Globus pallidus (tissue), 1 donor: ENCODE data around the gene TEX55.
"Not testable (repeated sequence)": the region's sequence is repeated elsewhere in the genome, so short reads cannot be mapped to it uniquely, and the experiment has no call there.

ENCODE experiments used
- DNase-seq: peaks from one replicate; pipeline ENCODE4 v3.0.0-alpha.2; 2015; ENCODE audit warnings: low spot score

Gene TEX55

DNA sequence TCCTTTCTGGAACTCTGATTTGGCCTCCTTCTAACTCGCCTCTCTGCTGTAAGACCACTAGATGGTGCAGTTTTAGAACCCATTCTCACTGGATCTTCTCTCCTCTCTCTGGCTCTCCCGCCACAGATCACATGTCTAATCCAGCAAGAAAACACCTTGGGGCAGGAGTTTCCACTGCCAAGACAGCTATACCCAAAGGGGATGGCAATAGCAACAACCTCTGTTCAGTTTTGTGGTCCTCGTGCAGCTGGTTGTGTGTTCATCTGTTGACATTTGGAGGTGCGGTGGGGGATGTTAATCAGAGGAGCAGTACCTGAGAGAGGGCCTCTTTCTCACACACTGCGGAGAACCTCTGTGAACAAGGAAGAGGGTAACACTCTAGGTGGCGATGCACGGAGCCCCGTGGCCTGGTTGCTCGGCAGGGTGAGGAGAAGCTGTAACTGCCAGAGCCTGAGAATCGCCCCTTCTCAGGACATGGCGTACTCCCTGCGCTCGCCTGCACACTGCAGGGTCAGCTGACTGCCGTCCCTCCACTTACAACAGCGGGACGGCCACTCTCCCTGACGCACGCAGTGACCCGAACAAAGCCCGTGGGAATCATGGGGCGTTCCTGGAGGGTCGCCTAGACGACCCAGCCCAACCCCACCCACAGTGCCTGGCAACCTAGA, at the start of gene TEX55:
TEX55 (plus strand) TSS at position 666 of the 668 bp plus-strand sequence. CDS start 25 bp downstream, outside the sequence.
- peak; percentile 42 for DNase-seq

DNA sequence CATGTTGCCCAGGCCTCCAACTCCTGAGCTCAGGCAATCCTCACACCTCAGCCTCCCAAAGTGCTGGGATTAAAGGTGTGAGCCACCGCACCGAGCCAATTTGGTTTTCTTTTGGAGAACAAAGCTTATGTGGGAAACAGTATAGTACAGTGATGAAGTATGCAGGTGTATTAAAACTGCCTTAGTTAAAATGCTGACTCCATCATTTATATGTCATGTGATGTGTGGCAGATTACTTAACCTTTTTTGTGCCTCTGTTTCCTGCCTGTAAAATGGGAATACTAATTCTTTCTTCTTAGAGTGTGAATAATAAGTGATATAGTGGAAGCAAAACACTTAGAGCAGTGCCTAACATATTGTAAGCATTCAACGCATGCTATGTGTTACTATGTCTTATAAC, 48.0 kb upstream of the TEX55 start:
- DNase-seq, result no peak

DNA sequence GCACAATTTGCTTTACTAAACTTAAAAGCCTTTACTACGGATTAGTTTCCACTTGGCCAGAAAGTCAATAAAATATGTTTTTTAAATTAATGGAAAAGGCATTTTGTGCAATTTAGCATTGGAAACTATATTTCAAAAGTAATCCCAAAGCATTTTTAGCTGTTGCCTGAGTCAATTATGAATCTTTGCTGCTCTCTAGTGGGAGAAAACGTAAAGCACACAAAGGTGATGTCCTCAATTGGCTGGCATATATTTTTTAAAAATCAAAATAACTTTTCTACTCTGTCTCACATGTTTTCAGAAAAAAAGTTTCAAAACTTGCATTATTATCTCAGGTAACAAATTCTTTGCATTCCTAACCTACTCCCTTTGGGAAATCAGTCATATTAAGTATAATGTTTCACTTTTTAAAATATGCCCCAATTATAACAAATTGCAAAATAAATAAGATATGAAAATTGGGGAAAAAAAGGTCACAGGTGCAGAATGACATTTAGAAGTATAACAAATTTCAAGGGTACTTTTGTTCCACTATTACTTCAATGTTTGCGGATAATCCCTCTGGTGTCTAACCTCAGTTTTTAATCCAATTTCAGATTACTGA, 47.2 kb upstream of the TEX55 start:
- peak; percentile 35 for DNase-seq

DNA sequence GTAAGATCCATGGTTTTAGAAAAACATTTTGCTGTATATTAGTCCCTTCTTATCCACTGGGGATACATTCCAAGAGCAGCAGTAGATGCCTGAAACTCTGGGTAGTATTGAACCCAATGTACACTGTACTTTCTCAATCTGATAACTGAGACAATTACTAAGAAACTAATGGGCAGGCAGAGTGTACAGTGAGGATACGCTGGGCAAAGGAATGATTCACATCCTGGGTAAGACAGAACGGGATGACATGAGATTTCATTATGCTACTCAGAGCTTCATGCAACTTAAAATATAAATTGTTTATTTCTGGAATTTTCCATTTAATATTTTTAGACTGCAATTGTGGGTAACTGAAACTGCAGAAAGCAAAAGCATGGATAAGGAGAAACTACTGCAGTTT, 46.2 kb upstream of the TEX55 start:
- DNase-seq, result no peak

DNA sequence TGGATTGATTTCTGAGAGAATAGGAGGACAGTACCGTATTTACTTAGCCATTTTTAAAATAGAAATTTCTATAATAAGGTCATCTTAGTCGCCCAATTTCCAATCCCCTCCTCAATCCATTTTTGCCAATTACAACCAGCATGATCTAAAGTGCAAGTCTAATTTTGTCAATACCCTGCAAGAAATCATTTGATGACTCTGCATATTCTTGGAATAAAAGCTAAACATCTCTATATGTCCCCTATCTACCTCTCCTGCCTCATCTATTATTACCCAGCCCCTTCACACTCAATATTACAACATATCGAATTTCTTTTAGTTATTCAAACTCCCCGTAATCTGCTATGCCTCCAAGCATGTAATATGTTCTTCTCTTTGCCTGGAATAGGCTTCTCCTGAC, 41.9 kb upstream of the TEX55 start:
- no peak for DNase-seq

DNA sequence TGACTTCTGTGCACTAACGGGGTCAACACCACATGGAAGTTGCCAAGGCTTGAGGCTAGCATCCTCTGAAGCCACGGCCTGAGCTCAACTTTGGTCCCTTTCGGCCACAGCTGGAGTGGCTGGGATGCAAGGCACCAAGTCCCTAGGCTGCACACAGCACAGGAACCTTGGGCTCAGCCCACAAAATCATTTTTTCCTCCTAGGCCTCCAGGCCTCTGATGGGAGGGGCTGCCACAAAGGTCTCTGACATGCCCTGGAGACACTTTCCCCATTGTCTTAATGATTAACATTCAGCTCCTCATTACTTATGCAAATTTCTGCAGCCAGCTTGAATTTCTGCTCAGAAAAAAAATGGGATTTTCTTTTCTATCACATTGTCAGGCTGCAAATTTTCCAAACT, 27.6 kb upstream of the TEX55 start:
- not testable (repeated sequence) for DNase-seq

DNA sequence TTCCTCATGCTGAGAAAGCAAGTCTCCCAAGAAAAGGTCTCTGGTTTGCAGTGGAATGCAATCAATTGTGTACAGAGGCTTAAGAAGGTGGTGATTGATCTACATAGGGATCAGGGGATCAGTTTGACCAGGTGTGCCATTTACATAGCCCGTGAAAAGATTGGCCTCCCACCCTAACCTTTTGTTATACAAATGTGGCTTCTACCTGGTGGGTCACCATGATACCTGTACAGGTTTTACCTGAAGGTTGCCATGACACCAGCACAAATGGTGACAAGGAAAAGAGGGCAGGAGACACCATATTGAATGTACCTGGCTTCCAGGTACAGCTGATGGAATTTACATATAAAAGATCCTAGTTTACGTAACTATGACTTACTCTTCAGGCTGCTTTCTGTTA, 25.5 kb upstream of the TEX55 start:
- DNase-seq, result no peak

DNA sequence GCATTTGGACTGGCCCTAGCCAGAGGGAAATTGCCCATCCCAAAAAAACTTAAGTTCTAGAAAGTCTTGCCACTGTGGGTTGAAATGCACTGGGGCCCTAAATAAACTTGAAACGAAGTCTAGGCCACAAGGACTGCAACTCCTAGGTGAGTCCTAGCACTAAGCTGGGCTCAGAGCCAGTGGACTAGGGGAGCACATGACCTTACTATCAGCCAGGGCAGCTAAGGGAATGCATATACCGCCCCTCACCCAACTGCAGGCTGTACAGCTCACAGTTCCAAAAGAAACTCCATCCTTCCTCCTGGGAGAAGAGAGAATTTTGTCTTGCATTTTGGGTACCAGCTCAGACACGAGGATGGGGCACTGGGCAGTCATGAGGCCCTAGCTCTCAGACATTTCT, 23.6 kb upstream of the TEX55 start:
- DNase-seq, result no peak

DNA sequence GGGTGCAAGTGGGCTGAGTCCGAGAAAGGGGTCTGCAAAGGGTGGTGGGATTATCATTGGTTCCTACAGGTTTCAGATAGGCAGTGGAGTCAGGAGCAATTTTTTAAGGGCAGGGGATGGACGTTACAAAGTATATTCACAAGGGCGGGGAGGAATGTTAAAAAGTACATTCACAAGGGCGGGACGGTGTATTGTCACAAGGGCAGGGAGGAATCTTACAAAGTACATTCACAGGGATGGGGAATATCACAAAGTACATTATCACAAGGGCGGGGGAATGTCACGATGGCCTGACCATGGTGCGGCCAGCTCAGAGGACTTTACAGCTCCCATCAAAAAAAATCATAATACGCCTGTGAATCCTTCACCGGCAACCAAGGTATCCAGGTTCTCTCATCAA, 20.6 kb upstream of the TEX55 start:
- DNase-seq, result no peak

DNA sequence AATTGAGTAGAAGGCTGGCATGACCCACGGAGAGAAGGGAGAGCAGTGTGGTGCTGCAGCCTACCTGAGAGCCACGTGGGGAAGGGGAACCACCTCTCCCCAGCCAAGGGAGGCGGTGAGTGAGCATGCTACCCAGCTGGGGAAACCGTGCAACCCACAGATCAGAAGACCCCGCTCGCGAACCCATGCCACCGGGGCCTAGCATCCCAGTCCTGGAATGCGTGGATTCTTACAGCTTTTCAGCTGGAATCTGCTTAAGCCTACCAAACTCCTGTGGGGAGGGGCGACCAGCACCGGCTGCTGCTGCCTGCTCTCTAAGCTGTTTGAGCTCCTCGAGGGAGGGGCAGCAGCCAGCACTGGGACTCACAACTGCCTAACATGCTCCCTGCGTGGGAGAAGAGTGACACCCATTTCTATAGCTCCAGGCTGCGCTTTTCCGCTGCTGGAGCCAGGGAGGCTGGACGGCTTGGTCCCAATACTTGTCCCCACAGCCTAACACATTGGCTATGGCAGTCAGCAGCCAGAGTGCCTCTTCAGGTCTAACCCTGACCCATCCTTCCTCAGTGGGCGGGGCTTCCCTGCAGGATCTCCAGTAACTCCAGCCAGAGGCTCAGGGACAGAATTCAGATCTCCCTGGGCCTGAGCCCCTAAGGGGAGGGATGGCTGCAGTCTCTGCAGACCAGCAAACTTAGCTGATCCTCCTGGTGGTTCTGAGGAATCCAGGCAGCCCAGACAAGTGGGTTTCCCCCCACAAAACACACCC, 20.0 kb upstream of the TEX55 start:
- DNase-seq, result no peak

DNA sequence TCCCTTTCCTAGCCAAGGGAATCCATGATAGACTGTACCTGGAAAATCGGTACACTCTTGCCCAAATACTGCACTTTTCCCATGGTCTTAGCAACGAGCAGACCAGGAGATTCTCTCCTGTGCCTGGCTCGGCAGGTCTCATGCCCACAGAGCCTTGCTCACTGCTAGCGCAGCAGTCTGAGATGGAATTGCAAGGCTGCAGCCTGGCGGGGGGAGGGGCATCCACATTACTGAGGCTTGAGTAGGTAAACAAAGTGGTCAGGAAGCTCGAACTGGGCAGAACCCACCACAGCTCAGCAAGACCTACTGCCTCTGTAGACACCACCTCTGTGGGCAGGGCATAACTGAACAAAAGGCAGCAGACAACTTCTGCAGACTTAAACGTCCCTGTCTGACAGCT, 15.7 kb upstream of the TEX55 start:
- not testable (repeated sequence) for DNase-seq

DNA sequence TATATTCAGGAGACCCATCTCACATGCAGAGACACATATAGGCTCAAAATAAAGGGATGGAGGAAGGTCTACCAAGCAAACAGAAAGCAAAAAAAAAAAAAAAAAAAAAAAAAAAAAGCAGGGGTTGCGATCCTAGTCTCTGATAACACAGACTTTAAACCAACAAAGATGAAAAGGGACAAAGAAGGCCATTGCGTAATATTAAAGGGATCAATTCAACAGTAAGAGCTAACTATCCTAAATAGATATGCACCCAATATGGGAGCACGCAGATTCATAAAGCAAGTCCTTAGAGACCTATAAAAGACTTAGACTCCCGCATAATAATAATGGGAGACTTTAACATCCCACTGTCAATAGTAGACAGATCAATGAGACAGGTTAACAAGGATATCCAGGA, 13.7 kb upstream of the TEX55 start:
- DNase-seq, result not testable (repeated sequence)

DNA sequence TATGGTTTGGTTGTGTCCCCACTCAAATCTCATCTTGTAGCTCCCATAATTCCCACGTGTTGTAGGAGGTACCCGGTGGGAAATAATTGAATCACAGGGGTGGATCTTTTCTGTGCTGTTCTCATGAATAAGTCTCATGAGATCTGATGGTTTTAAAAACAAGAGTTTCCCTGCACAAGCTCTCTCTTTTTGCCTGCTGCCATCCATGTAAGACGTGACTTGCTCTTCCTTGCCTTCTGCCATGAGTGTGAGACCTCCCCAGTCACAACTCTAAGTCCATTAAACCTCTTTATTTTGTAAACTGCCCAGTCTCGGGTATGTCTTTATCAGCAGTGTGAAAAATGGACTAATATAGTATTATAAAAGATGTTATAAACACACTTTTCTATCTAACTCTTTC, 6.6 kb upstream of the TEX55 start:
- DNase-seq, result not testable (repeated sequence)

DNA sequence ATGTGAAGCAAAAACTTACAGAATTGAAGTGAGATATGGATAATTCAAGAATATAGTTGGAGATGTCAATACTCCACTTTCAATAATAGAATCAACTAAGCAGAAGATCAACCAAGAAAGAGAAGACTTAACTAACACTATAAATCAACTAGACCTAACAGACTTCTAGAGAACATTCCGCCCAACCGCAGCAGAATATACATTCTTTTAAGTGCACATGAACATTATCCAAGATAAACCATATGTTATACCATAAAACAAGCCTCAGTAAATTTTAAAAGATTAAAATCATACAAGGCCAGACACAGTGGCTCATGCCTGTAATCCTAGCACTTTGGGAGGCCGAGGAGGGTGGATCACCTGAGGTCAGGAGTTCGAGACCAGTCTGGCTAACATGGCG, 5.5 kb upstream of the TEX55 start:
- DNase-seq, result no peak

DNA sequence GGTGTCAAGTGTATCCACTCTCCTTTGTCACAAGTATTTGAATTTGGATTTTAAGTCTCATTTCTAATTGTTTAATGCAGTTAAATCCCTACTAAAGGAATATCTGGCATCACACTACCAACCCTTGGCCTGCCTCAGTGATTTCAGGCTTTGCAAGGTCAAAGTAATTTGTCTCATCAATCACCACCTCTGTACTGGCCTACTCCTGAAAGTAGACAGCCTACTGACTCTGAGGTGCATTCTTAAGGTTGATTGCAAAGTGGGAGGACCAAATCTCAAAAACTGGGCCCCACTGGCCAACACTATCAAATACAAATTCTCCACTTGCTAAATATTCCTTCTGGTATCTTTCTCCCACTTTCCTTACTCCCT, 851 bp upstream of the TEX55 start:
- no peak for DNase-seq

DNA sequence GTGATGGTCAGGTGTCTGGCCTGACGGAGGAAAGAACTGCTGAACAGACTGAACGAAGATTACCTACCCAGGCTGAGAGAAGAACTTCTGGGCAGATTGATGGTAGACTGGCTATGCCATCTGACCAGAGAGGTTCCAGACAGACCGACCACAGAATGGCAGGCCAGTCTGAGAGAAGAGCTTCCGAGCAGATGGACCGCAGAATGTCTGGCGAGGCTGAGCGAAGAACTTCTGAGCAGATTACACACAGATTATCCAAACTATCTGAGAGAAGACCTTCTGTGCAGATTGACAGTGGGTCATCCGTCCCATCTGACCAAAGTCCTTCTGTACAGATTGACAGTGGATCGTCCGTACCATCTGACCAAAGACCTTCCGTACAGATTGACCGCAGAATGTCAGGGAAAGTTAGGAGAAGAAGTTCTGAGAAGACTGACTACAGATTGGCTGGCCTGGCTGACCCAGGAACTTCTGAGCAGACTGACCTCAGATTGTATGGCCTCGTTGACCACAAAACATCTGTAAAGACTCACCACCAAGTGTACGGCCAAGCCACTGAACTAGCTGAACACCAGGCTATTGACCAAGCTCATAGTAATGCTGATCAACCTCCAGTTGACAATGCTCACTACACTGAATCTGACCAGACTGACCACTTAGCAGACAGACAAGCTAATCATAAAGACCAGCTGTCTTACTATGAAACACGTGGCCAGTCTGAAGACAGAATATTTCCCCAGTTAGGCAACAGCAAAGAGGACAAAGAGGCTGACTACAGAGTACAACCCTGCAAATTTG, 812 bp downstream of the TEX55 start:
- no peak for DNase-seq

DNA sequence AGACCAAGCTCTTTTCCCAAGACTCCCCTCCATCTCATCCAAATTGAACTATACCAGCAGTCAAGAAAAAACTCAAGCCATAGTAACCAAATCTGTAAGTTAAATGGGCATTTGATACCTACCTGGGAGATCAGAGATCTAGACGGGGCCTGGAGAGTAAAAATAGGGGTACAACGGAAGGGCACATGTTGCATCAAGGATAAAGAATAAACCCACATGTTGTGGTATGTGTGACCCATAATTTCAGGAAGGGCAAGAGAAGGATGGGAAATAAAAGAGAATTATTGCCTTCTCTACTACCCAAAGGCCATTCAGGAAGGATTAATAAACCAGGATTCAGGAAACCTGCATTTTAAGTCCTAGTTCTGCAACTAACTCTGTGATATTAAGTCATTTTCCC, 1.5 kb downstream of the TEX55 start:
- no peak for DNase-seq

DNA sequence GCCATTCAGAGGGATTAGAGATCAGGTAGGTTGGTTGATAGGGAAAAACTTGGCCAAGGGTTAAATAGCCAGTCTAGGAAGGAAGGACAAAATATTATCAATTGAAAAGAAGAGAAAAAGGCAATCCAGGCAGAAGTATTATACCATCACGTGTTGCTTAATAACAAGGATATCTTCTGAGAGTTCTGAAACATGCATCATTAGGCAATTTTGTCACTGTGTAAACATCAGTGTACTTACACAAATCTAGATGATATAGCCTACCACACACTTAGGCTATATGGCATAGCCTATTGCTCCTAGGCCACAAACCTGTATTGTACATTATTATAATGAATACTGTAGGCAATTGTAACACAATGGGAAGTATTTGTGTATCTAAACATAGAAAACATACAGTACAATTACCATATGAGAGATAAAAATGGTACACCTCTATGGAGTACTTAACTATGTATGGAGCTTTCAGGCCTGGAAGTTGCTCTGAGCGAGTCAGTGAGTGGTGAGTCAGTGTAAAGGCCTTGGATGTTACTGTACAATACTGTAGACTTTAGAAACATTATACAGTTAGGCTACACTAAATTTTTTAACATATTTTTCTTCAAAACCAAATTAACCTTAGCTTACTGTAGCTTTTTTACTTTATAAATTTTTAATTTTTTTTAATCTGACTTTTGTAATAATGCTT, 2.7 kb downstream of the TEX55 start:
- no peak for DNase-seq

DNA sequence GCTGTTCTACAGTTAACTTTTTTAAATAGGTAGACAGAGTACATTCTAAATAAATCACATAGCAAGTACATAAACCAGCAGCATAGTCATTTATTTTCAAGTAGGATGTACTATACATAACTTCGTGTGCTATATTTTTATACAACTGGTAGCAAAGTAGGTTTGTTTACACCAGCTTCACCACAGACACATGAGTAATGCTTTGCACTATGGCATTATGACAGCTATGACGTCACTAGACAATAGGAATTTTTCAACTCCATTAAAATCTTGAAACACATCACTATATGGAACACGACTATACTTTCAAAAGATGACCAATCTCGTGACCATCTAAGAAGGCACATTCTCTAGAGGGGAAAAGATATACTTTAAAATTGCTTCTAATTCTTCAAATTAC, 3.5 kb downstream of the TEX55 start:
- DNase-seq, result no peak

DNA sequence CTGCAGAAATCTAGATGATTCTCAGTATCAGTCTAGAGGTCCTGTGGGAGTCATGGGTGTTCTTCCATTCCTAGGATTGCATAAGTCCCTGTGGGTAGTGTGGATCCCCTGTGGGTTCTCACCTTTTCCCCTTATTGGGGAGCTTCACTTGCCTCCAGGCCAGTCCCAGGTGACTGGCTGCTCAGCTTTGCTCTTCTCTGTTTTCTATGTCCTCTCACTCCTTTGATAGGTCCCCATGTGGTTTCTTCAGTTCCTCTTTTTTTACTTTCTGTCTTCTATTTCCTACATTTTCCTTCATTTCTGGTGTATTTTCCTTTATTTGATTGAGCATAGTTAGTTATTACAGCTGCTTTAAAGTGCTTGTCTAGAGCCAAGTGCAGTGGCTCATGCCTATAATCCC, 10.9 kb downstream of the TEX55 start:
- no peak for DNase-seq

DNA sequence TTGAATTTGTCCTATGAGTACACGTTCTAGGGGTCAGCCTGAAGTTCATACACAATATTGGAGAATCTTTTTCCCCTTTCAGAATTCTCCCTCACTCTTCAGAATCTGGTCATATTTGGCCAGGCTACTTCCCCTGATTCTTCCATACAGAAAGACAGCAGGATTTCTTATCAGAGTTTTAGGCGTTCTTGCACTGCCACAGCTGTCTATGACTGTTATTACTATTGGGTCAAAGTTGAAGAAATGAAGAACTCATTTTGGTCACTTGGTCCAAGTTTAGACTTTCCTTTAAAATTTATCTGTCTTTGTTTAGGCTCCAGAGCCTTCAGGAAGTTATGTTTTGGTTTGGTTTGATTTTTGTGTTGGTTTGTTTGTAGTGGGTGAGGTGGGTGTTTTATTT, 12.0 kb downstream of the TEX55 start:
- no peak for DNase-seq

DNA sequence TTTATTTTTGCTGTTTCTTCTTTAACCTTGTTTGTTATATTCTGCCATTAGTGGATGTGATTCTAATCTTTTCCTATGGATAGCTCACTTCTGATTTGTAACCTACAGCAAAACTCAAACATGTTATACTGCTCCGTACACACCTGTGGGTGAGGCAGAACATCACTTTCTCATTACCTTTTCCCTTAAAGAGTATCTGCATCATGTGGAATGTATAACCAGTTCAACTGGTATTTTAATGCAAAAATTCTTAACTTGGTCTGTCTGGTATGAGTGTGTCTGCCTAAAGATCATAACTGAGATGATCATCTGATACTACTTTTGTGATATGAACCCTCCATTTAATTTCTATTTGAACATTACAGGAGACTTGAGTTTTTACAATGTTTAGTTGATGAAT, 14.4 kb downstream of the TEX55 start:
- DNase-seq, result no peak
